HepG2 (cell line): ENCODE measurements around the gene ACP5. TPM values are rescaled to one million over a fixed set of nuclear protein-coding genes. Genes with fewer than 3 reads are reported as not detected.

Source experiments
- CAMTA2 ChIP-seq: sonication (generic); formaldehyde crosslinking; IDR thresholded peaks from 2 replicates; pipeline ENCODE4 v1.4.0; 2020; ENCODE audit warnings: mild to moderate bottlenecking, missing genetic modification reagents, borderline replicate concordance
- ELF3 ChIP-seq: IDR thresholded peaks from 2 replicates; pipeline ENCODE4 v1.6.1; 2016; ENCODE audit warnings: missing genetic modification reagents, missing compliant biosample characterization
- ETV5 ChIP-seq: IDR thresholded peaks from 2 replicates; pipeline ENCODE4 v1.6.1; 2018; ENCODE audit warnings: missing biosample characterization, missing genetic modification reagents, inconsistent platforms, borderline replicate concordance
- FOXO1 ChIP-seq: sonication (generic); formaldehyde crosslinking; IDR thresholded peaks from 2 replicates; pipeline ENCODE4 v1.4.0; 2020; ENCODE audit warnings: missing genetic modification reagents
- GFI1 ChIP-seq: sonication (generic); formaldehyde crosslinking; IDR thresholded peaks from 2 replicates; pipeline ENCODE4 v1.5.0; 2020; ENCODE audit warnings: missing genetic modification reagents, mild to moderate bottlenecking, borderline replicate concordance
- KDM5B ChIP-seq: sonication (generic); formaldehyde crosslinking; IDR thresholded peaks from 2 replicates; pipeline ENCODE4 v1.4.0; 2020; ENCODE audit warnings: missing genetic modification reagents, mild to moderate bottlenecking, borderline replicate concordance
- NCOA2 ChIP-seq: sonication (generic); formaldehyde crosslinking; IDR thresholded peaks from 2 replicates; pipeline ENCODE4 v1.8.0; 2022; ENCODE audit warnings: inconsistent platforms
- RBM39 ChIP-seq: fragments of 200-400 bp; formaldehyde crosslinking; IDR thresholded peaks from one replicate; pipeline ENCODE4 v1.6.1; 2018; ENCODE audit warnings: antibody characterized with exemption, mild to moderate bottlenecking, low read depth, low read length; ENCODE audit not compliant: poor library complexity, severe bottlenecking
- RFX5 ChIP-seq: IDR thresholded peaks from 2 replicates; pipeline ENCODE4 v1.6.1; 2011; ENCODE audit warnings: low read depth, low read length, improper control_type of control experiment
- SALL1 ChIP-seq: sonication (generic); formaldehyde crosslinking; IDR thresholded peaks from 2 replicates; pipeline ENCODE4 v1.8.0; 2022; ENCODE audit warnings: mild to moderate bottlenecking, missing genetic modification reagents
- SMAD9 ChIP-seq: sonication (generic); formaldehyde crosslinking; IDR thresholded peaks from 2 replicates; pipeline ENCODE4 v1.5.1; 2020; ENCODE audit warnings: mild to moderate bottlenecking, missing genetic modification reagents
- YY1 ChIP-seq: IDR thresholded peaks from 2 replicates; pipeline ENCODE4 v1.6.1; 2011; ENCODE audit warnings: low read length, low read depth, moderate library complexity, mild to moderate bottlenecking; ENCODE audit not compliant: insufficient read depth, insufficient replicate concordance
- ZBTB7B ChIP-seq: sonication (generic); formaldehyde crosslinking; IDR thresholded peaks from 2 replicates; pipeline ENCODE4 v1.4.0; 2020; ENCODE audit warnings: missing genetic modification reagents
- ZMYM2 ChIP-seq: sonication (generic); formaldehyde crosslinking; IDR thresholded peaks from 2 replicates; pipeline ENCODE4 v1.8.0; 2022; ENCODE audit warnings: mild to moderate bottlenecking, missing genetic modification reagents
- ZNF121 ChIP-seq: sonication (generic); formaldehyde crosslinking; IDR thresholded peaks from 2 replicates; pipeline ENCODE4 v1.5.0; 2020; ENCODE audit warnings: mild to moderate bottlenecking, missing genetic modification reagents
- ZNF546 ChIP-seq: sonication (generic); formaldehyde crosslinking; conservative IDR thresholded peaks from 2 replicates; pipeline ENCODE4 v1.8.1; 2023; ENCODE audit warnings: mild to moderate bottlenecking, missing genetic modification reagents
- ZNF629 ChIP-seq: sonication (generic); formaldehyde crosslinking; conservative IDR thresholded peaks from 2 replicates; pipeline ENCODE4 v1.5.0; 2020; ENCODE audit warnings: missing genetic modification reagents
- polyA plus RNA-seq, 8 experiments: library from polyadenylated mRNA; depleted of rRNA in 3 of 8; stranded (reverse) in 7 of 8; unstranded in 1 of 8; fragments of >200 nt; fragmentation: Illumina TruSeq in 4 of 8; extraction: Trizol in 4 of 8; gene quantifications; 2 replicates each; pipeline versions ENCODE4 v1.2.1 to v1.2.3, GENCODE V29; 2011 to 2016; ENCODE audit warnings: low read depth in 4 of 8, missing spikeins in 1 of 8, mixed read lengths in 1 of 8; ENCODE audit not compliant: insufficient read depth in 1 of 8
- total RNA-seq, 5 experiments: library from RNA; depleted of rRNA; stranded (reverse); fragments of >200 nt; fragmentation: Illumina TruSeq; extraction: Trizol; gene quantifications; 2 replicates each; pipeline ENCODE4 v1.2.3, GENCODE V29; 2016; ENCODE audit warnings: low read depth in 1 of 5
- TF ChIP-seq, protein P1 (sequence below): sonication (generic); formaldehyde crosslinking; IDR thresholded peaks from 2 replicates; pipeline ENCODE4 v1.4.0; 2020; ENCODE audit warnings: missing genetic modification reagents
- TF ChIP-seq, protein P2 (sequence below): IDR thresholded peaks from 2 replicates; pipeline ENCODE4 v1.4.0; 2020; ENCODE audit warnings: mild to moderate bottlenecking, missing genetic modification reagents
- TF ChIP-seq, protein P3 (sequence below): sonication (generic); formaldehyde crosslinking; IDR thresholded peaks from 2 replicates; pipeline ENCODE4 v1.4.0; 2020; ENCODE audit warnings: low read depth, mild to moderate bottlenecking, missing genetic modification reagents

Gene ACP5
- total and polyA plus RNA-seq, 2 of the 13 experiments (the other 11 are each of a cell fraction or from before 2014, with no cell fraction given): 1.3 to 6.7 TPM

DNA sequence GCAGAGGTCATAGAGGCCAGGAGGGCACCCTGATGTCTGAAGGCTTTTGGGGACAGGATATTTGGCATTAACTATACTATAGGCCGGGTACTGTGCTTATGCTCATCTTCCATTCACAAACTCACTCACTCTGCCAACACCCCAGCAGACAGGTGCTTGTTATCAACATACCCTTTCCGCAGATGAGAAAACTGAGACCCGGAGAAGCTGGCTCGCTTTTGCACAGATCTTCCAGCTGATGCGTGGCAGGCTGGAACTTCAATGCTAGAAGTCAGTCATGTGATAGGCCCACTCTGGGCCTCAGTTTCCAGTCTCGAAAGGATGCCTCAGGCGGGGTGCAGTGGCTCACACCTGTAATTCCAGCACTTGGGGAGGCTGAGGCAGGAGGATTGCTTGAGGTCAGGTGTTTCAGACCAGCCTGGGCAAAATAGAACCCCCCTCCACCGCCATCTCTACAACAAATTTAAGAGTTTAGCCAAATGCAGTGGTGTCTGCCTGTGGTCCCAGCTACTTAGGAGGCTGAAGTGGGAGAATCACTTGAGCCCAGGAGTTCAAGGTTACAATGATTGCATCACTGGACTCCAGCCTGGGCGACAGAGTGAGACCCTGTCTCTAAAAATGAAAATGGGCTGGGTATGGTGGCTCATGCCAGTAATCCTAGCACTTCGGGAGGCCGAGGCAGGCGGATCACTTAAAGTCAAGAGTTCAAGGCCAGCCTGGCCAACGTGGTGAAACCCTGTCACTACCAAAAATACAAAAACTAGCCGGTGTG, 29.3 kb downstream of the ACP5 start (continued):
- TF ChIP-seq SALL1 (CRISPR knock-in tag) (0 out of 2 replicates have a peak, but pooled peaks have one; percentile 8), YY1 (no peak), ZNF546 (no peak), NCOA2 (CRISPR knock-in tag) (no peak), ETV5 (CRISPR knock-in tag) (no peak), KDM5B (CRISPR knock-in tag) (0 out of 2 replicates have a peak, but pooled peaks have one; percentile 38), ZMYM2 (0 out of 2 replicates have a peak, but pooled peaks have one; percentile 45), ELF3 (CRISPR knock-in tag) (no peak), ZNF121 (CRISPR knock-in tag) (peak; percentile 88), ZNF629 (CRISPR knock-in tag) (peak; percentile 79), GFI1 (no peak), SMAD9 (CRISPR knock-in tag) (no peak), ZBTB7B (CRISPR knock-in tag) (no peak), RFX5 (no peak), RBM39 (no peak), FOXO1 (CRISPR knock-in tag) (0 out of 2 replicates have a peak, but pooled peaks have one; percentile 25), CAMTA2 (CRISPR knock-in tag) (no peak)
- TF ChIP-seq, protein P1, sequence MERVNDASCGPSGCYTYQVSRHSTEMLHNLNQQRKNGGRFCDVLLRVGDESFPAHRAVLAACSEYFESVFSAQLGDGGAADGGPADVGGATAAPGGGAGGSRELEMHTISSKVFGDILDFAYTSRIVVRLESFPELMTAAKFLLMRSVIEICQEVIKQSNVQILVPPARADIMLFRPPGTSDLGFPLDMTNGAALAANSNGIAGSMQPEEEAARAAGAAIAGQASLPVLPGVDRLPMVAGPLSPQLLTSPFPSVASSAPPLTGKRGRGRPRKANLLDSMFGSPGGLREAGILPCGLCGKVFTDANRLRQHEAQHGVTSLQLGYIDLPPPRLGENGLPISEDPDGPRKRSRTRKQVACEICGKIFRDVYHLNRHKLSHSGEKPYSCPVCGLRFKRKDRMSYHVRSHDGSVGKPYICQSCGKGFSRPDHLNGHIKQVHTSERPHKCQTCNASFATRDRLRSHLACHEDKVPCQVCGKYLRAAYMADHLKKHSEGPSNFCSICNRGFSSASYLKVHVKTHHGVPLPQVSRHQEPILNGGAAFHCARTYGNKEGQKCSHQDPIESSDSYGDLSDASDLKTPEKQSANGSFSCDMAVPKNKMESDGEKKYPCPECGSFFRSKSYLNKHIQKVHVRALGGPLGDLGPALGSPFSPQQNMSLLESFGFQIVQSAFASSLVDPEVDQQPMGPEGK (CRISPR knock-in tag): no peak
- TF ChIP-seq, protein P2, sequence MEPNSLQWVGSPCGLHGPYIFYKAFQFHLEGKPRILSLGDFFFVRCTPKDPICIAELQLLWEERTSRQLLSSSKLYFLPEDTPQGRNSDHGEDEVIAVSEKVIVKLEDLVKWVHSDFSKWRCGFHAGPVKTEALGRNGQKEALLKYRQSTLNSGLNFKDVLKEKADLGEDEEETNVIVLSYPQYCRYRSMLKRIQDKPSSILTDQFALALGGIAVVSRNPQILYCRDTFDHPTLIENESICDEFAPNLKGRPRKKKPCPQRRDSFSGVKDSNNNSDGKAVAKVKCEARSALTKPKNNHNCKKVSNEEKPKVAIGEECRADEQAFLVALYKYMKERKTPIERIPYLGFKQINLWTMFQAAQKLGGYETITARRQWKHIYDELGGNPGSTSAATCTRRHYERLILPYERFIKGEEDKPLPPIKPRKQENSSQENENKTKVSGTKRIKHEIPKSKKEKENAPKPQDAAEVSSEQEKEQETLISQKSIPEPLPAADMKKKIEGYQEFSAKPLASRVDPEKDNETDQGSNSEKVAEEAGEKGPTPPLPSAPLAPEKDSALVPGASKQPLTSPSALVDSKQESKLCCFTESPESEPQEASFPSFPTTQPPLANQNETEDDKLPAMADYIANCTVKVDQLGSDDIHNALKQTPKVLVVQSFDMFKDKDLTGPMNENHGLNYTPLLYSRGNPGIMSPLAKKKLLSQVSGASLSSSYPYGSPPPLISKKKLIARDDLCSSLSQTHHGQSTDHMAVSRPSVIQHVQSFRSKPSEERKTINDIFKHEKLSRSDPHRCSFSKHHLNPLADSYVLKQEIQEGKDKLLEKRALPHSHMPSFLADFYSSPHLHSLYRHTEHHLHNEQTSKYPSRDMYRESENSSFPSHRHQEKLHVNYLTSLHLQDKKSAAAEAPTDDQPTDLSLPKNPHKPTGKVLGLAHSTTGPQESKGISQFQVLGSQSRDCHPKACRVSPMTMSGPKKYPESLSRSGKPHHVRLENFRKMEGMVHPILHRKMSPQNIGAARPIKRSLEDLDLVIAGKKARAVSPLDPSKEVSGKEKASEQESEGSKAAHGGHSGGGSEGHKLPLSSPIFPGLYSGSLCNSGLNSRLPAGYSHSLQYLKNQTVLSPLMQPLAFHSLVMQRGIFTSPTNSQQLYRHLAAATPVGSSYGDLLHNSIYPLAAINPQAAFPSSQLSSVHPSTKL: peak; percentile 22; the same call in 1 of the 2 replicates
- TF ChIP-seq, protein P3, sequence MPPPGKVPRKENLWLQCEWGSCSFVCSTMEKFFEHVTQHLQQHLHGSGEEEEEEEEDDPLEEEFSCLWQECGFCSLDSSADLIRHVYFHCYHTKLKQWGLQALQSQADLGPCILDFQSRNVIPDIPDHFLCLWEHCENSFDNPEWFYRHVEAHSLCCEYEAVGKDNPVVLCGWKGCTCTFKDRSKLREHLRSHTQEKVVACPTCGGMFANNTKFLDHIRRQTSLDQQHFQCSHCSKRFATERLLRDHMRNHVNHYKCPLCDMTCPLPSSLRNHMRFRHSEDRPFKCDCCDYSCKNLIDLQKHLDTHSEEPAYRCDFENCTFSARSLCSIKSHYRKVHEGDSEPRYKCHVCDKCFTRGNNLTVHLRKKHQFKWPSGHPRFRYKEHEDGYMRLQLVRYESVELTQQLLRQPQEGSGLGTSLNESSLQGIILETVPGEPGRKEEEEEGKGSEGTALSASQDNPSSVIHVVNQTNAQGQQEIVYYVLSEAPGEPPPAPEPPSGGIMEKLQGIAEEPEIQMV: no peak
